ENCODE measurements around the gene IFRD1. TPM values are rescaled to one million over a fixed set of nuclear protein-coding genes. Genes with fewer than 3 reads are reported as not detected.
A peak's percentile ranks its signal among the peaks of the same experiment; 100 is the strongest.

The IFRD1 gene
- total RNA-seq, 1 donor, result 107 TPM

DNA sequence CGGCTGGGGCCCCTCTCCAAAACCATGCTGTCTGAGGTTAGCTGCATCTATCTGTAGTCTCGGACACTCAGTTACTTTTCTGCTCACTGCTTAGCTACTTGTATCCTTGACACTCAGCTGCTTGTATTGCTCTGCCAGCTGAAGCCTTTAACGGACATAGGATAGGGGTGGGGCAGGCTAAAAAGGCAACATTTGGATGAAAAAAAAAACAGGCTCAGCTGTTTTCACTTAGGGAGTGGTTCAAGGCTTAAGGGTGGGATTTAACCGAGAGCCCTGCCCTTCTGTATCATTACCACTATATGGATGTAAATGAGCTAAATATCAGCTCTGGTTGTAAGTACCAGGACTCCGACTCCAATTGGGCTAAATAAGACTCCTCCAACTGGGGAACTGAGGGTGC lies 59.1 kb downstream of the IFRD1 start:
- Histone ChIP-seq H2AFZ (ENCODE audit: low read length) (no peak overlapping the region), H3K4me2 (ENCODE audit: insufficient read depth, low read length) (peak overlapping the region; percentile 74), H3K79me2 (ENCODE audit: insufficient read depth, low read length) (no peaks in the 10 kb centered on the region), H3K36me3 (ENCODE audit: insufficient read depth, low read length) (no peaks in the 10 kb centered on the region), H3K27ac (ENCODE audit: low read depth, low read length) (peak overlapping the region; percentile 73), H4K20me1 (ENCODE audit: insufficient read depth, low read length) (no peaks in the 10 kb centered on the region), H3K4me1 (ENCODE audit: insufficient read depth, low read length) (peaks cover 20% of the 10 kb centered on the region), H3K27me3 (ENCODE audit: insufficient read depth, low read length) (peaks cover 3% of the 10 kb centered on the region), H3K4me3 (ENCODE audit: insufficient read depth, low read length) (peak overlapping the region; percentile 3), H3K9me3 (ENCODE audit: low read depth, low read length) (no peaks in the 10 kb centered on the region)
- DNase-seq (ENCODE audit: insufficient read length, low spot score, missing footprints), result no peak
- no peak for TF ChIP-seq CTCF (IDR thresholded peaks at IDR 0.05; ENCODE audit: extremely low read depth, low read depth, low read length)

GRCh38 chr7:112510001-112510742 lies 59.9 kb downstream of the IFRD1 start:
- Histone ChIP-seq H3K4me1 (ENCODE audit: insufficient read depth, low read length) (peaks cover 20% of the 10 kb centered on the region), H3K9me3 (ENCODE audit: low read depth, low read length) (no peaks in the 10 kb centered on the region), H3K27ac (ENCODE audit: low read depth, low read length) (peak overlapping the region; percentile 73), H4K20me1 (ENCODE audit: insufficient read depth, low read length) (no peaks in the 10 kb centered on the region), H2AFZ (ENCODE audit: low read length) (peak overlapping the region; percentile 47), H3K4me2 (ENCODE audit: insufficient read depth, low read length) (peak overlapping the region; percentile 74), H3K79me2 (ENCODE audit: insufficient read depth, low read length) (no peaks in the 10 kb centered on the region), H3K36me3 (ENCODE audit: insufficient read depth, low read length) (no peaks in the 10 kb centered on the region), H3K4me3 (ENCODE audit: insufficient read depth, low read length) (peak overlapping the region; percentile 3), H3K27me3 (ENCODE audit: insufficient read depth, low read length) (peaks cover 6% of the 10 kb centered on the region)
- peak; percentile 93 for DNase-seq (ENCODE audit: insufficient read length, low spot score, missing footprints)
- TF ChIP-seq CTCF (IDR thresholded peaks at IDR 0.05; ENCODE audit: extremely low read depth, low read depth, low read length), result no peak

DNA sequence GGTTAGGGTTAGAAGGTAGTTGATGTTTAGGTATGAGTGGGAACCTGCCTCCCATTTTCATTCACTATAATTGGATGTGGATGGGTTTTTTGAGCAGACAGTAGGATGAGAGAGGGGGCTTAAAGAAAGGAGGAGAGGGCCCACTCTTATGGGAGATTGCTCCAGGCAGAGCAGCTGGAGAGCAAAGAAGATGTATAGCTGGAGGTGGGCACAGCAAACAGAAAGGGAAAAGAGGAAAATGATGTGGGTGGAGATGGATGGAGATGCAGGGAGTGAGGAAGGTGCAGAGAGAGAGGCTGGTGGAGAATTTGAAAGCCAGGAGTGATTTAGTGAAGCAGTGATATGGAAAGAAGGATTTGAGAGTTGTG lies 60.5 kb downstream of the IFRD1 start:
- no peak overlapping the region for H3K4me3 ChIP-seq (ENCODE audit: insufficient read depth, low read length)
- no peak overlapping the region for H2AFZ ChIP-seq (ENCODE audit: low read length)
- peak overlapping the region; percentile 73 for H3K27ac ChIP-seq (ENCODE audit: low read depth, low read length)
- no peaks in the 10 kb centered on the region for H4K20me1 ChIP-seq (ENCODE audit: insufficient read depth, low read length)
- peak overlapping the region; percentile 74 for H3K4me2 ChIP-seq (ENCODE audit: insufficient read depth, low read length)
- peaks cover 20% of the 10 kb centered on the region for H3K4me1 ChIP-seq (ENCODE audit: insufficient read depth, low read length)
- H3K79me2 ChIP-seq (ENCODE audit: insufficient read depth, low read length), result no peaks in the 10 kb centered on the region
- H3K9me3 ChIP-seq (ENCODE audit: low read depth, low read length), result no peaks in the 10 kb centered on the region
- no peaks in the 10 kb centered on the region for H3K36me3 ChIP-seq (ENCODE audit: insufficient read depth, low read length)
- no peak for TF ChIP-seq CTCF (IDR thresholded peaks at IDR 0.05; ENCODE audit: extremely low read depth, low read depth, low read length)
- H3K27me3 ChIP-seq (ENCODE audit: insufficient read depth, low read length), result peaks cover 11% of the 10 kb centered on the region
- DNase-seq (ENCODE audit: insufficient read length, low spot score, missing footprints), result no peak

- Histone ChIP-seq H3K4me2 (ENCODE audit: insufficient read depth, low read length) (no peak overlapping the region), H2AFZ (ENCODE audit: low read length) (no peak overlapping the region), H3K4me3 (ENCODE audit: insufficient read depth, low read length) (no peak overlapping the region), H3K79me2 (ENCODE audit: insufficient read depth, low read length) (no peaks in the 10 kb centered on the region), H3K9me3 (ENCODE audit: low read depth, low read length) (no peaks in the 10 kb centered on the region), H4K20me1 (ENCODE audit: insufficient read depth, low read length) (no peaks in the 10 kb centered on the region), H3K27me3 (ENCODE audit: insufficient read depth, low read length) (peaks cover 15% of the 10 kb centered on the region), H3K27ac (ENCODE audit: low read depth, low read length) (no peak overlapping the region), H3K36me3 (ENCODE audit: insufficient read depth, low read length) (no peaks in the 10 kb centered on the region), H3K4me1 (ENCODE audit: insufficient read depth, low read length) (peaks cover 20% of the 10 kb centered on the region)
- DNase-seq (ENCODE audit: insufficient read length, low spot score, missing footprints), result no peak
- no peak for TF ChIP-seq CTCF (IDR thresholded peaks at IDR 0.05; ENCODE audit: extremely low read depth, low read depth, low read length)
Observed at GRCh38 chr7:112511451-112512202, 61.4 kb downstream of the IFRD1 start.
